ENCODE results near the gene SLC6A13.

Gene SLC6A13

DNA sequence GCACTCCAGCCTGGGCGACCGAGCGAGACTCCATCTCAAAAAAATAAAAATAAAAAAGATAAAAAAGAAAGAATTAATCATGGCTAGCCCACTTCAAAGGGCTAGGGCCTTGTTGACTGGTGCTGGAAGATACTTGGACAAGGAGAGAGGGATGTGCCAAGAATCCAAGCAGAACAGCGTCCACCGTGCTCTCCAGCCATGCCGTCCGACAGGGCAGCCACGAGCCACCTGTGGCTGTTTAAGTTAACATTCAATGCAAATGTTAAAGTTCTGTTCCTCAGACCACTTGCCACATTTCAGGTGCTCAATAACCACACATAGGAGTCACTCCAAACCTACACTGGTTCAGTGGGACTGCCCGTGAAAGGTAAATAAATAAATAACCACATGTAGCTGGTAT, 21.4 kb downstream of the SLC6A13 start:
- H3K18ac ChIP-seq (ENCODE audit: low read length): no peak overlapping the region
- no peak for DNase-seq
- no peak overlapping the region for H4K12ac ChIP-seq (ENCODE audit: low read depth, low read length)
- no peaks in the 10 kb centered on the region for H3K27me3 ChIP-seq (ENCODE audit: insufficient read depth, low read length)
- H3K4me2 ChIP-seq (ENCODE audit: low read length): no peak overlapping the region
- no peak overlapping the region for H4K8ac ChIP-seq (ENCODE audit: low read depth, low read length)
- H2BK12ac ChIP-seq (ENCODE audit: low read length): no peak overlapping the region
- H3K79me1 ChIP-seq (ENCODE audit: low read length): no peaks in the 10 kb centered on the region
- H3K9me3 ChIP-seq (ENCODE audit: insufficient read depth, low read depth, low read length): peaks cover 16% of the 10 kb centered on the region
- H3K79me2 ChIP-seq (ENCODE audit: control insufficient read depth, insufficient read depth, low read length, poor library complexity): no peaks in the 10 kb centered on the region
- H2AFZ ChIP-seq (ENCODE audit: insufficient read depth, low read length, poor library complexity): no peak overlapping the region
- no peak overlapping the region for H3K4ac ChIP-seq (ENCODE audit: low read depth, low read length)
- H3K36me3 ChIP-seq (ENCODE audit: control insufficient read depth in 1 of 2, insufficient read depth in 2 of 2, low read length in 2 of 2): no peaks in the 10 kb centered on the region
- WGBS (ENCODE audit: extremely low coverage, insufficient coverage, insufficient read length): no CpG with 5 or more reads among the region's 9 CpGs
- no peak overlapping the region for H2AK5ac ChIP-seq (ENCODE audit: low read length)
- no peak overlapping the region for H3K4me3 ChIP-seq (ENCODE audit: low read depth, low read length)
- H4K91ac ChIP-seq (ENCODE audit: low read depth, low read length): no peak overlapping the region
- H2BK120ac ChIP-seq (ENCODE audit: insufficient read depth, low read length, poor library complexity): no peak overlapping the region
- no peak overlapping the region for H3K14ac ChIP-seq (ENCODE audit: low read length)
- H3K27ac ChIP-seq (ENCODE audit: low read depth, low read length): no peak overlapping the region
- H2BK5ac ChIP-seq (ENCODE audit: low read depth, low read length, poor library complexity): no peak overlapping the region
- no peak overlapping the region for H3K9ac ChIP-seq (ENCODE audit: low read length)
- no peaks in the 10 kb centered on the region for H3K4me1 ChIP-seq (ENCODE audit: control insufficient read depth in 1 of 2, insufficient read depth in 2 of 2, low read length in 2 of 2)
- H3K23ac ChIP-seq (ENCODE audit: low read length): no peak overlapping the region

- no peak for DNase-seq
- Histone ChIP-seq H2BK120ac (ENCODE audit: insufficient read depth, low read length, poor library complexity) (no peak overlapping the region), H3K4me3 (ENCODE audit: low read depth, low read length) (no peak overlapping the region), H3K36me3 (ENCODE audit: control insufficient read depth in 1 of 2, insufficient read depth in 2 of 2, low read length in 2 of 2) (no peaks in the 10 kb centered on the region), H4K91ac (ENCODE audit: low read depth, low read length) (no peak overlapping the region), H3K79me1 (ENCODE audit: low read length) (no peaks in the 10 kb centered on the region), H2BK5ac (ENCODE audit: low read depth, low read length, poor library complexity) (no peak overlapping the region), H2AFZ (ENCODE audit: insufficient read depth, low read length, poor library complexity) (no peak overlapping the region), H3K27ac (ENCODE audit: low read depth, low read length) (no peak overlapping the region), H3K27me3 (ENCODE audit: insufficient read depth, low read length) (no peaks in the 10 kb centered on the region), H4K8ac (ENCODE audit: low read depth, low read length) (no peak overlapping the region), H4K12ac (ENCODE audit: low read depth, low read length) (no peak overlapping the region), H3K23ac (ENCODE audit: low read length) (no peak overlapping the region), H3K14ac (ENCODE audit: low read length) (no peak overlapping the region), H3K4ac (ENCODE audit: low read depth, low read length) (no peak overlapping the region), H2AK5ac (ENCODE audit: low read length) (no peak overlapping the region), H3K9ac (ENCODE audit: low read length) (no peak overlapping the region), H3K9me3 (ENCODE audit: insufficient read depth, low read depth, low read length) (peaks cover 16% of the 10 kb centered on the region), H3K18ac (ENCODE audit: low read length) (no peak overlapping the region), H3K79me2 (ENCODE audit: control insufficient read depth, insufficient read depth, low read length, poor library complexity) (no peaks in the 10 kb centered on the region), H2BK12ac (ENCODE audit: low read length) (no peak overlapping the region), H3K4me1 (ENCODE audit: control insufficient read depth in 1 of 2, insufficient read depth in 2 of 2, low read length in 2 of 2) (no peaks in the 10 kb centered on the region), H3K4me2 (ENCODE audit: low read length) (no peak overlapping the region)
- no CpG with 5 or more reads among the region's 9 CpGs for WGBS (ENCODE audit: extremely low coverage, insufficient coverage, insufficient read length)
Measured at GRCh38 chr12:240566-240965, 22.1 kb downstream of the SLC6A13 start.

GRCh38 chr12:238736-239398, 23.8 kb downstream of the SLC6A13 start:
- Histone ChIP-seq H3K9ac (ENCODE audit: low read length) (no peak overlapping the region), H2BK5ac (ENCODE audit: low read depth, low read length, poor library complexity) (no peak overlapping the region), H3K4me2 (ENCODE audit: low read length) (no peak overlapping the region), H3K27me3 (ENCODE audit: insufficient read depth, low read length) (no peaks in the 10 kb centered on the region), H3K18ac (ENCODE audit: low read length) (no peak overlapping the region), H4K91ac (ENCODE audit: low read depth, low read length) (no peak overlapping the region), H3K14ac (ENCODE audit: low read length) (no peak overlapping the region), H3K4ac (ENCODE audit: low read depth, low read length) (no peak overlapping the region), H3K4me3 (ENCODE audit: low read depth, low read length) (no peak overlapping the region), H2BK12ac (ENCODE audit: low read length) (no peak overlapping the region), H2AK5ac (ENCODE audit: low read length) (no peak overlapping the region), H2BK120ac (ENCODE audit: insufficient read depth, low read length, poor library complexity) (no peak overlapping the region), H3K79me2 (ENCODE audit: control insufficient read depth, insufficient read depth, low read length, poor library complexity) (no peaks in the 10 kb centered on the region), H2AFZ (ENCODE audit: insufficient read depth, low read length, poor library complexity) (no peak overlapping the region), H3K79me1 (ENCODE audit: low read length) (no peaks in the 10 kb centered on the region), H3K23ac (ENCODE audit: low read length) (no peak overlapping the region), H3K27ac (ENCODE audit: low read depth, low read length) (no peak overlapping the region), H3K4me1 (ENCODE audit: control insufficient read depth in 1 of 2, insufficient read depth in 2 of 2, low read length in 2 of 2) (no peaks in the 10 kb centered on the region), H3K36me3 (ENCODE audit: control insufficient read depth in 1 of 2, insufficient read depth in 2 of 2, low read length in 2 of 2) (no peaks in the 10 kb centered on the region), H4K8ac (ENCODE audit: low read depth, low read length) (no peak overlapping the region), H4K12ac (ENCODE audit: low read depth, low read length) (no peak overlapping the region), H3K9me3 (ENCODE audit: insufficient read depth, low read depth, low read length) (peaks cover 20% of the 10 kb centered on the region)
- no peak for DNase-seq
- no CpG with 5 or more reads among the region's 19 CpGs for WGBS (ENCODE audit: extremely low coverage, insufficient coverage, insufficient read length)

DNA sequence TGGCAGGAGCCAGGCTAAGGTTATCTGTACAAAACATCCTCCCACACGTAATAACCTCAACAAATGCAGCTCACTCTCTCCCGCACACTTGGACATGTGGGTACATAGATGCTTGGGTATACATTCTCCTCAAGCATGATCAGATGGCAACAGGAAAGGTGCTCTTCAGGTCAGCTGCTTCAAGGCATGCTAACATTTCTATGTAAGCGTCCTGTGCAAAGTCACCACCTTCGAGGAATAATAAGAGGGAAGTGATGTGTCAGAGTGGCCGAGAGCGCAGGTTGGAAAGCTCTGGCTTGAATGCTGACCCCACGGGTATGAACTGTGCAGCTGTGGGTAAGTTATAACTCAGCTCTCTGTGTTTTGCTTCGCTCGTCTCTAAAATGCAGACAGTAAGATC, 24.5 kb downstream of the SLC6A13 start:
- H3K4ac ChIP-seq (ENCODE audit: low read depth, low read length): no peak overlapping the region
- no peak overlapping the region for H4K8ac ChIP-seq (ENCODE audit: low read depth, low read length)
- H4K12ac ChIP-seq (ENCODE audit: low read depth, low read length): no peak overlapping the region
- H3K27ac ChIP-seq (ENCODE audit: low read depth, low read length): no peak overlapping the region
- no peak overlapping the region for H3K18ac ChIP-seq (ENCODE audit: low read length)
- H3K79me1 ChIP-seq (ENCODE audit: low read length): no peaks in the 10 kb centered on the region
- no peak overlapping the region for H3K4me3 ChIP-seq (ENCODE audit: low read depth, low read length)
- H2AK5ac ChIP-seq (ENCODE audit: low read length): no peak overlapping the region
- H2BK5ac ChIP-seq (ENCODE audit: low read depth, low read length, poor library complexity): no peak overlapping the region
- no peak for DNase-seq
- H3K36me3 ChIP-seq (ENCODE audit: control insufficient read depth in 1 of 2, insufficient read depth in 2 of 2, low read length in 2 of 2): no peaks in the 10 kb centered on the region
- no peak overlapping the region for H2BK120ac ChIP-seq (ENCODE audit: insufficient read depth, low read length, poor library complexity)
- H3K27me3 ChIP-seq (ENCODE audit: insufficient read depth, low read length): no peaks in the 10 kb centered on the region
- peaks cover 20% of the 10 kb centered on the region for H3K9me3 ChIP-seq (ENCODE audit: insufficient read depth, low read depth, low read length)
- H3K4me1 ChIP-seq (ENCODE audit: control insufficient read depth in 1 of 2, insufficient read depth in 2 of 2, low read length in 2 of 2): no peaks in the 10 kb centered on the region
- H3K23ac ChIP-seq (ENCODE audit: low read length): no peak overlapping the region
- no peak overlapping the region for H3K4me2 ChIP-seq (ENCODE audit: low read length)
- H2AFZ ChIP-seq (ENCODE audit: insufficient read depth, low read length, poor library complexity): no peak overlapping the region
- no peak overlapping the region for H4K91ac ChIP-seq (ENCODE audit: low read depth, low read length)
- no peak overlapping the region for H2BK12ac ChIP-seq (ENCODE audit: low read length)
- H3K14ac ChIP-seq (ENCODE audit: low read length): no peak overlapping the region
- H3K9ac ChIP-seq (ENCODE audit: low read length): no peak overlapping the region
- no CpG with 5 or more reads among the region's 9 CpGs for WGBS (ENCODE audit: extremely low coverage, insufficient coverage, insufficient read length)
- H3K79me2 ChIP-seq (ENCODE audit: control insufficient read depth, insufficient read depth, low read length, poor library complexity): no peaks in the 10 kb centered on the region
